Erythroblast (primary cell): Measurements from ENCODE around the gene CXXC5.

Experiments
- DNase-seq, 2 experiments: peaks; one replicate each; lab custom pipeline; 2025; lab: John Stamatoyannopoulos, UW
- GATA1 ChIP-seq: IDR thresholded peaks from 2 replicates; pipeline ENCODE4 v1.6.1; 2011; ENCODE audit warnings: low read depth, mild to moderate bottlenecking, control low read depth, low read length, moderate library complexity
- POLR2A ChIP-seq: IDR thresholded peaks from 2 replicates; pipeline ENCODE4 v1.6.1; 2011; ENCODE audit warnings: mild to moderate bottlenecking, low read length

The CXXC5 gene

DNA sequence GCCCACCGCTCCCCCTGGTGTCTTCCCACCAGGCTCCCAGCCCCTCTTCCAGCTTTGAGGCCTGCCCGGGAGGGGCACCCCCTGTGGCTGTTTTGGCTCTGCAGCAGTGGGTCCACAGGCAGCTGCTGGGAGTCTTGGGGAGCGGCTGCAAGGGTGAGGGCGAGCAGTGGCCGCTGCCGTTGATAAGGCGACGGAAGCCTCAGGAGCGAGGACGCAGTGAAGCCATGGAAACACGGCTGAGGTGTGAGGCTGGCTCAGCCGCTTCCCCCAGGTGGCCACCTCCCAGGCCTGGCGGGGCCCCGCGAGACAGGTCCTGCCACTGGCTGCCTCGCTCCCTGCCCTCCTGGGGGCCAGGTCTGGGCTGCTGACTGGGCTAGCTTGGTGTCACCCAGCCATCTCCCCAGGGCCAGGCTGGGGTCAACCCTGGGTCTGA, 41.5 kb downstream of the CXXC5 start:
- DNase-seq, result peak; percentile 78 to 81

DNA sequence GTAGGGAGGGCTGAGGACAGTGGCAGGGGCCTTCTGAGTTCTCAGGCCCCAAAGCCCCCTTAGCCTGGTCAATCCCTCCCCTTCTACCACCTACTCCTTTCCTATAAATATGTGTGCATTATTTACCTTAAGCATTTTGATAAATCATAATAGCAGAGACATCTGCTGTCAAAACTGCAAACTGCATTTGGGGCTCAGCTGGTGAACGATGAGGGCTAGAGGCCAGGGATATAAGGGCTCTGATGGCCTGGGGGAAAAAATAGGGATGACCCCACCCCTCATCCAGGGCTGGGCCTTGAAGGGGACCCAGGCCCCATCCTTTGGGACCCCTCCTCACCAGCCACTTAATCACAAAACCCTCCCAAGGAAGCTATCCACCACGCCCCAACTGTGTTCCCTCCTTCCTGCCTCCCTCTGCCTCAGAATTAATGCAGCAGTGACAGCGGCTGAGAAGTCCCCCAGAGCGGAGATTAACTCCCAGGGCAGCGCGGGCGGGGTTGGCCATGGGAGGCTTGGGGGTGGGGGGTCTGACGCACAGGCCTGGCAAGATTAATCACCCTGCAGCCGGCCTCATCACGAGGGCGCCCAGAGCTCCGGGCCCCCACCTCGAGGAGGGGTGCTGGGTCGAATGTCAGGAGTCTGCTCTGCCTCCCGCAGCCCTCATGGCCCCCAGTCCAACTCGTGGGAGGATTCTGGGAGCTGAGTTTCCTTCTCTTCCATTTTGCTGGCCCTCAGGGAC, 42.1 kb downstream of the CXXC5 start:
- no peak for TF ChIP-seq GATA1
- TF ChIP-seq POLR2A, result no peak
- peak; percentile 78 for DNase-seq

More for the DNA sequence above, 41.5 kb downstream of the CXXC5 start:
- TF ChIP-seq POLR2A (no peak), GATA1 (no peak)

DNA sequence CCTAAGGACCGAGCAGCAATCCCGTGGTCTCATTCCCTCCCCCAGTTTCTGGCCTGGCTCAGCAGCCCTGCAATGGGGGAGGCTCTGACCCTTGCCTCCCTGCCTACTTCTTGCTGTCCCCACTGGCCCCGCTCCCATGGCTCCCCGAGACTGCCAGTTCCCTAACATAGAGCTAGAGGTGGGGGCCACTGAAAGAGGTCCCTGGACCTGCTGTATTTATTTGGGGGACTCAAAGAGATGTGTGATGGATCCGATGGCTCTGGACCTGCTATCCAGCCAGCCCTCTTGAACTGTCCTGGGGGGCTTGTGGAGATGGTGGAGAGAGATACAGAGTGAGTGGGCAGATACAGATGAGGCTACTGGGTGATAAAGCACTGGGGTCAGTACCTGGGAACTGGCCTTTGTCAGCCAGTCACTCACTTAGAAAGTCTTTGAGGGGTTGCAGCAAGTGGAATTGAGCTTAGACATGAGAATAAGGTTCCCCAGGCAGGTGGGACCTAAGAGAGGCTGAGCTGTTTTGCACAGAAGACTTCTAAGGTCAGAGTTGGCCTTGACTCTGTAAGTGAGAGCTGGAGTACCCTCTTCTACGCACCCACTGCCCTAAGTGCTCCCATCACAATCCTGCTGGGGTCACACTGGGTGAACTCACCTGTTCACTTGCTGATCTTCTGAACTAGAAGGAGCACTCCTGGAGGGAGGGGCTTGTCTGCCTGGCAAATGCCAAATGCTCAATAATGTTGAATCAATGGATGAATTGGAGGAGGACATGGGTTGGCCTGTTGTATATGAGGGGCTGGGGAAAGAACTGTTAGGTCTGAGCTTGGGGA, 42.9 kb downstream of the CXXC5 start:
- TF ChIP-seq GATA1 (no peak), POLR2A (no peak)
- DNase-seq, result no peak

DNA sequence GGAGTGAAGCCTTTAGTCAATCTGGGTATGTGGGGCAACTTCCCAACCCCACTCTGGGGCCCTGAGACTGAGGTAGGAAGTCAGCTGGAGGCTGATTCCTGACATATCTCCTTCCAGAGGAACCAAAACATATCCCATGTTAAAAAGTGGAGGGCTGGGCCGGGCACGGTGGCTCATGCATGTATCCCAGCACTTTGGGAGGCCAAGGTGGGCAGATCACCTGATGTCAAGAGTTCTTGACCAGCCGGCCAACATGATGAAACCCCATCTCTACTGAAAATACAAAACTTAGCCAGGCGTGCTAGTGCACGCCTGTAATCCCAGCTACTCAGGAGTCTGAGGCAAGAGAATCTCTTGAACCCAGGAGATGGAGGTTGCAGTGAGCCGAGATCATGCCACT, 44.0 kb downstream of the CXXC5 start:
- DNase-seq, result no peak
- TF ChIP-seq POLR2A (no peak), GATA1 (no peak)

- TF ChIP-seq GATA1 (no peak), POLR2A (no peak)
- no peak for DNase-seq
Observed at GRCh38 chr5:139692679-139693308, 44.6 kb downstream of the CXXC5 start.

GRCh38 chr5:139693676-139694364, 45.7 kb downstream of the CXXC5 start:
- DNase-seq, result no peak
- TF ChIP-seq POLR2A, result no peak
- no peak for TF ChIP-seq GATA1

DNA sequence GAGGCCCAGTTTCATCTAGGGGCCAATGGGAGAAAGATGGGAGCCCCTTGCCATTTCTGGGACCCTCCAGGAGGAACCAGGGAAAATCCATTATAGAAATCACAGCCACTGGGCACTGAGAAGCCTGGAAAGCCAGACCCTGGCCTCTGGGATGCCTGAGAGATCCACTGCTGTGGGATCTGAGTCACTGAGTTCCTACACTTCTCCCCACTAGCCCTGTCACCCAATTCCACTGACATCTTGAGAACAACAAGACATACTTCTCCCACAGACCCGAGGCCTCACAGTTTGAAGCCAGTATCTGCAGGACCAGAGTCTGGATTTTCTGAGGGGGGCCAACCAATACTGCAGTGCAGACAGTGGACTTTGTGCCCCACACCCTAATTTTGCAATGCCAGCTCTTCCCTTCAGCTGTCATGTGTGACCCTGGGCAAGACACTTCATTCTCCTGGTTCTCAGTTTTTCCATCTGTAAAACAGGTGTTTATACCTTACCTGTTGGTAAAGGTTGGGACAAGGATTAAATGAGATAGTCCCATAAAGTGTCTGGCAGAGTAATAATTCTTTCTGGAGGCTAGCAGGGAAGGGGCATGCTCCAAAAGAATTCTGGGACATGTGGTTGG, 46.5 kb downstream of the CXXC5 start:
- no peak for DNase-seq
- no peak for TF ChIP-seq GATA1

DNA sequence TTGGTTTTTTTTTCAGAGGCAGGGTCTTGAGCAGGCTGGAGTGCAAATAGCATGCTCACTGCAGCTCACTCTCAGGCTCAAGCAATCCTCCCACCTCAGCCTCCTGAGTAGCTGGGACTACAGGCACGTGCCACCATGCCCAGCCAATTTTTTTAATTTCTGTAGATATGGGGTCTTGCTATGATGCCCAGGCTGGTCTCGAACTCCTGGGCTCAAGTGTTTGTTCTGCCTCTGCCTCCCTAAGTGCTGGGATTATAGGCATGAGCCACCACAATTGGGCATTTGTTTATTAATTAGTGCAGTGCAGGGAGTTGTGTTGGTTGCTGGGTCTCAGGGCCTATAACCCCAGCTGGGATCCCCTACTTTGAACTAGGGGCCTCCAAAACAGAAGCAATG, 47.0 kb downstream of the CXXC5 start:
- TF ChIP-seq POLR2A, result no peak
- no peak for TF ChIP-seq GATA1
- DNase-seq, result no peak

DNA sequence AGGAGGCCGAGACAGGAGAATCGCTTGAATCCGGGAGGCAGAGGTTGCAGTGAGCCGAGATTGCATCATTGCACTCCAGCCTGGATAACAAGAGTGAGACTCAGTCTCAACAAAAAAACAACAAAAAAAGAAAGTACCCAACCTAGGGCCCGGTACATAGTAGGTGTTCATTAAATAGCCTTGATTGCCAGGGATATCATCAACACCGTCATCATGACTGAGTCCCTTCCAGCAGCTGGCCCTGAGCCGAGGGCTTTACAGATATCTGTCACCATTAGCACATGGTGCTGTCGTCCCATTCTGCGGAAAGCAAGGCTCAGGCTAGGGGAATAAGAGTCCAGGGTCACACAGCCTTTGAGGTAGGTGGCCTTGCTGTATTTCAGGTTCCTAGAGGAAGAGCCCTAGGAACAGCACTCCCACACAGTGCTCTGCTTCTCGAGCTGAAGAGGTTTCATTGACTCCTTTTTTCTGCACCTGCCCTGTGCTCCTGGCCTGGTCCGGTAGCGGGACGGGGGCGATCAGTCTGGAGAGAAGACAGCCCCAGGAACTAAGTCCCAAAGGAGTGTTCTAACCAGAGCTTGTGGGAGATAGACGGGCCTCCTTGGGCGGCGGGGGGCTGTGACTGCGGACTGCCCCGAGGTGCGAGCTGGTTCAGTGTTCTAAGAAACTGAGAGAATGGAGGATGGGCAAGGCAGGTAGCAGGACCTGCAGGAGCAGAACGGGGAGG, 48.2 kb downstream of the CXXC5 start:
- peak; percentile 62 to 72 for DNase-seq
- TF ChIP-seq GATA1 (no peak), POLR2A (no peak)

DNA sequence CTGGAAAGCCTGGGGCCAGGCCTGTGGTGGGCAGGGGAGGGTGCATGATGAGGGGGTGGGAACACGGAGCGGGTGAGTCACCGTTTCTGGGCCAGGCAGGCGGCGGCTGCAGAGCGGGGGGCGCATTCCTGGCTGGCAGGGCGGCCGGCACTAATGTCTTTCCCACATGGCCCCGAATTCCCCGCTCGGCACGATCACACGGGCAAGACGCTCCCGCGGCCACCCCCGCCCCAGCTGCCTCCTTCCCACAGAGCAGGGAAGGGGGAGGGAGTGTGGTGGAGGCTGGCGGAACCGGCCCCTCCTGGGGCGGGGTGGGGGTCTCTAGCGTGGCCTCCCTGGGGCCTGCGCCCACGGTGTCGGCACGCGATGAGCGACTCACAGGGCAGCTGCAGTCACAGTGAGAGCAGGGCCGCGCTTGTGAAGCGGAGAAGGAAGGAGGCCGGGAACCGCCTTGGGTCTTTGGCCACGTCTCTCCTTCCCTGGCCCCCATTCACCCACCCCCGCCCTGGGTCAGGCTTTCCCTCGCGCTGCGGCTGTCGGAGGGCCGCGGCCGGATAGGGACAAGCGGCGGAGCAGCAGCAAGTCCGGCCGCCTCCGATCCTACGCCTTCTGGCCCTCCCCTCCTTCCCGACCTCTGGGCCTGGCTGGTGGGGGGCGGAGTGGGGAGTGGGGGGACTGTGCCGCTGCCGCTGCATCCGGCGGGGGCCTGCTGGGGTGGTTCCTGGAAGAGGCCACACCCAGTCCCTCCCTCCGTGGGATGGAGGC, 48.9 kb downstream of the CXXC5 start:
- DNase-seq, result peak; percentile 67 to 69
- TF ChIP-seq GATA1, result no peak
- TF ChIP-seq POLR2A, result peak; percentile 39

DNA sequence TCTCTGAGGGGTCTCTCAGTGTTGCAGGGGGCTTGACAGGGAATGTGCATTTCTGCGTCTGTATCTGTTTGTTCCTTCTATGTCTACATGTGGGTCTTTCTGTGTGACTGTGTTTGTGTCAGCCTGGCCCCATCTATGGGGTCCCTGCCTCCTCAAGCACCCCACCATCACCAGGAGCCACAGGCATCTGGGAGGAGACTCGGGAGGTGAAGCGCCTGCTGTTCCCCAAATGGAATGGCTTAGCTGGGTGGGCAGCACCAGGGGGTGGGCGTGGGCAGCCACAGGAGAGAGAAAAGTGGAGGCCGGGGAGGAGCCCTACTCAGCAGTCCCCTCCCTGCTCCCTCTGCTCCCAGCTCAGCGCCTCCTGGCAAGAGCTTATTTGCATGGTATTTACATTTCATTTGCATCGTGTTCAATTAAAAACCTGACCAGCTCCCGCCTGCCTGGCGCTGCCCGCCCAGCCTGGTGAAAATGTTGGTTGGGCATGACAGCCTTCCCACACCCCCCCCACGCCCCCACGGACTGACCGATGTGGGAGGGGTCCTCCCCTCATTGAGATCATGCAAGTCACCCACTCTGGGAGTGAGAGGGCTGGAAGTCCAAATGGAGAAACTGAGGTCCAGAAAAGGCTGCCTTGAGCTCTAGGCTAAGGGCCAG, 50.5 kb downstream of the CXXC5 start:
- TF ChIP-seq POLR2A (no peak), GATA1 (no peak)
- peak; percentile 69 to 81 for DNase-seq

- no peak for TF ChIP-seq POLR2A
- TF ChIP-seq GATA1, result no peak
- no peak for DNase-seq
Observed at GRCh38 chr5:139699351-139699750, 51.2 kb downstream of the CXXC5 start.
